GM18909 (cell line): ENCODE data around the gene NCR3LG1.
"Not testable (repeated sequence)": the region's sequence is repeated elsewhere in the genome, so short reads cannot be mapped to it uniquely, and the experiment has no call there.

Source experiments
- ATAC-seq: cut with Tn5 transposase; IDR thresholded peaks from one replicate; pipeline ENCODE4 v1.9.1; 2021; ENCODE audit warnings: mild to moderate bottlenecking; ENCODE audit not compliant: unreplicated experiment, poor library complexity

Gene NCR3LG1

GRCh38 chr11:17408026-17408425, 56.4 kb downstream of the NCR3LG1 start:
- ATAC-seq, result no peak

GRCh38 chr11:17408641-17409040, 57.0 kb downstream of the NCR3LG1 start:
- no peak for ATAC-seq

GRCh38 chr11:17410606-17411379, 59.2 kb downstream of the NCR3LG1 start:
- no peak for ATAC-seq

- no peak for ATAC-seq
Measured at GRCh38 chr11:17411418-17411817, 59.8 kb downstream of the NCR3LG1 start.

- no peak for ATAC-seq
Measured at GRCh38 chr11:17412488-17413180, 61.0 kb downstream of the NCR3LG1 start.

GRCh38 chr11:17413414-17414316, 62.1 kb downstream of the NCR3LG1 start:
- no peak for ATAC-seq

GRCh38 chr11:17414317-17414737, 62.7 kb downstream of the NCR3LG1 start:
- ATAC-seq, result no peak

- ATAC-seq, result no peak
Measured at GRCh38 chr11:17414992-17415391, 63.4 kb downstream of the NCR3LG1 start.

GRCh38 chr11:17415523-17416104, 64.0 kb downstream of the NCR3LG1 start:
- no peak for ATAC-seq

- ATAC-seq, result no peak
Measured at GRCh38 chr11:17416492-17416891, 64.9 kb downstream of the NCR3LG1 start.

GRCh38 chr11:17418444-17419081, 67.0 kb downstream of the NCR3LG1 start:
- no peak for ATAC-seq

- no peak for ATAC-seq
Measured at GRCh38 chr11:17421781-17422180, 70.2 kb downstream of the NCR3LG1 start.

GRCh38 chr11:17423533-17424310, 72.1 kb downstream of the NCR3LG1 start:
- no peak for ATAC-seq

GRCh38 chr11:17426233-17426632, 74.6 kb downstream of the NCR3LG1 start:
- ATAC-seq, result not testable (repeated sequence)
